HepG2 (cell line): Measurements from ENCODE around the gene CDNF. TPM values are rescaled to one million over a fixed set of nuclear protein-coding genes. Genes with fewer than 3 reads are reported as not detected.

Experiments
- ATAC-seq: fragments of 200-7000 bp; cut with Tn5 transposase; 3 replicates; pipeline ENCODE4 v1.9.1; 2020; ENCODE audit warnings: mild to moderate bottlenecking, moderate library complexity
- BruUV-seq: library from RNA; stranded (reverse); fragments of 400-500 nt; replicated peaks from 2 replicates; lab custom pipeline; 2021; lab: Mats Ljungman, UMichigan
- CTCF ChIA-PET: fragments of 300-600 bp; formaldehyde crosslinking; extraction: SDS; loops from one replicate; lab custom pipeline; 2021; ENCODE audit warnings: low total read pairs, inconsistent platforms, low intra/inter-chr PET ratio; lab: Yijun Ruan, JAX
- POLR2A ChIA-PET: fragments of 350-600 bp; sonication (Branson Sonifier 250); formaldehyde crosslinking; loops from one replicate; lab custom pipeline; 2020; ENCODE audit warnings: antibody characterized with exemption, inconsistent platforms; lab: Yijun Ruan, JAX
- DNase-seq: peaks from one replicate; pipeline ENCODE4 v3.0.0-alpha.2; 2015; ENCODE audit warnings: low spot score
- FAIRE-seq: peaks from 3 replicates; lab custom pipeline; 2011; peaks lifted over from hg19 to GRCh38; lab: Jason Lieb, UNC
- H2AFZ ChIP-seq: one replicate; pipeline ENCODE4 v1.6.1; 2011; ENCODE audit warnings: low read length, inconsistent platforms
- H3K27ac ChIP-seq: fragments of 300-600 bp; 3 replicates; pipeline ENCODE4 v1.8.0; 2011; ENCODE audit warnings: mixed run types, mild to moderate bottlenecking, mixed read lengths, low read length, inconsistent platforms; ENCODE audit not compliant: insufficient read depth; ENCODE audit errors: extremely low read length
- H3K27me3 ChIP-seq, 2 experiments: fragments of 200-600 bp in 1 of 2; 2 replicates in 1 of 2; 3 replicates in 1 of 2; pipeline versions ENCODE4 v1.6.0 to v1.8.0; 2011; ENCODE audit warnings: low read length in 2 of 2, mild to moderate bottlenecking in 2 of 2, moderate library complexity in 2 of 2, inconsistent platforms in 1 of 2; ENCODE audit not compliant: insufficient read depth in 2 of 2, control insufficient read depth in 1 of 2
- H3K36me3 ChIP-seq, 2 experiments: fragments of 200-600 bp in 1 of 2; replicated peaks in 1 of 2; 2 replicates in 1 of 2; 3 replicates in 1 of 2; pipeline versions ENCODE4 v1.5.1 to v1.8.0; 2011; ENCODE audit warnings: low read length in 2 of 2, inconsistent platforms in 1 of 2; ENCODE audit not compliant: insufficient read depth in 2 of 2, control insufficient read depth in 1 of 2
- H3K4me1 ChIP-seq: 2 replicates; pipeline ENCODE4 v1.5.1; 2012; ENCODE audit warnings: low read length, inconsistent platforms; ENCODE audit not compliant: insufficient read depth
- H3K4me2 ChIP-seq: 2 replicates; pipeline ENCODE4 v1.6.0; 2011; ENCODE audit warnings: low read depth, low read length, inconsistent platforms
- H3K4me3 ChIP-seq, 3 experiments: fragments of 200-600 bp in 1 of 3; sonication (generic), shearing (Covaris generic) in 1 of 3; replicated peaks in 1 of 3; 2 replicates each; pipeline ENCODE4 v1.5.1; 2011 to 2016; ENCODE audit warnings: low read length in 3 of 3, inconsistent platforms in 2 of 3, low read depth in 2 of 3, mild to moderate bottlenecking in 2 of 3, control low read depth in 1 of 3, mixed read lengths in 1 of 3; ENCODE audit not compliant: insufficient read depth in 1 of 3
- H3K79me2 ChIP-seq: one replicate; pipeline ENCODE4 v1.6.1; 2011; ENCODE audit warnings: low read length, inconsistent platforms; ENCODE audit not compliant: insufficient read depth
- H3K9ac ChIP-seq: 2 replicates; pipeline ENCODE4 v1.6.0; 2011; ENCODE audit warnings: mild to moderate bottlenecking, low read depth, low read length, inconsistent platforms; ENCODE audit not compliant: insufficient read depth
- H3K9me3 ChIP-seq: 2 replicates; pipeline ENCODE4 v1.5.1; 2012; ENCODE audit warnings: mild to moderate bottlenecking, low read length
- H4K20me1 ChIP-seq: 2 replicates; pipeline ENCODE4 v1.6.0; 2011; ENCODE audit warnings: inconsistent platforms, mild to moderate bottlenecking, low read length, moderate library complexity; ENCODE audit not compliant: insufficient read depth
- ATAD3A ChIP-seq: sonication (generic); formaldehyde crosslinking; IDR thresholded peaks from 2 replicates; pipeline ENCODE4 v1.4.0; 2020; ENCODE audit warnings: missing genetic modification reagents
- ATF6 ChIP-seq: sonication (generic); formaldehyde crosslinking; conservative IDR thresholded peaks from 2 replicates; pipeline ENCODE4 v1.4.0; 2020; ENCODE audit warnings: missing genetic modification reagents
- ATF7-NPFF ChIP-seq: sonication (generic); formaldehyde crosslinking; IDR thresholded peaks from 2 replicates; pipeline ENCODE4 v1.8.1; 2023; ENCODE audit warnings: mild to moderate bottlenecking, low read depth, missing genetic modification reagents, moderate library complexity
- HNF1B ChIP-seq: sonication (generic); formaldehyde crosslinking; IDR thresholded peaks from 2 replicates; pipeline ENCODE4 v1.5.1; 2020; ENCODE audit warnings: mild to moderate bottlenecking, moderate library complexity, missing genetic modification reagents
- HNRNPLL ChIP-seq: fragments of 200-400 bp; formaldehyde crosslinking; IDR thresholded peaks from 2 replicates; pipeline ENCODE4 v1.6.1; 2017; ENCODE audit warnings: mild to moderate bottlenecking, low read depth, low read length; ENCODE audit not compliant: poor library complexity, severe bottlenecking
- KDM3A ChIP-seq: IDR thresholded peaks from 2 replicates; pipeline ENCODE4 v1.6.1; 2018; ENCODE audit warnings: low read depth, missing compliant biosample characterization
- MTF1 ChIP-seq: sonication (generic); formaldehyde crosslinking; IDR thresholded peaks from 2 replicates; pipeline ENCODE4 v1.5.0; 2020; ENCODE audit warnings: missing genetic modification reagents
- NFKB2 ChIP-seq: sonication (generic); formaldehyde crosslinking; IDR thresholded peaks from 2 replicates; pipeline ENCODE4 v1.4.0; 2020; ENCODE audit warnings: missing genetic modification reagents, borderline replicate concordance
- RFX1 ChIP-seq: fragments of 450-650 bp; IDR thresholded peaks from 2 replicates; pipeline ENCODE4 v1.6.1; 2017
- TCF7 ChIP-seq: sonication (generic); IDR thresholded peaks from 2 replicates; pipeline ENCODE4 v1.6.1; 2016; ENCODE audit warnings: antibody characterized with exemption, low read depth
- ZBTB39 ChIP-seq: sonication (generic); formaldehyde crosslinking; IDR thresholded peaks from 2 replicates; pipeline ENCODE4 v1.5.0; 2020; ENCODE audit warnings: missing genetic modification reagents
- ZKSCAN8 ChIP-seq: IDR thresholded peaks from 2 replicates; pipeline ENCODE4 v1.6.1; 2016; ENCODE audit warnings: borderline replicate concordance, missing genetic modification reagents, missing compliant biosample characterization
- ZMYM2 ChIP-seq: sonication (generic); formaldehyde crosslinking; IDR thresholded peaks from 2 replicates; pipeline ENCODE4 v1.8.0; 2022; ENCODE audit warnings: mild to moderate bottlenecking, missing genetic modification reagents
- ZNF20 ChIP-seq: sonication (generic); formaldehyde crosslinking; IDR thresholded peaks from 2 replicates; pipeline ENCODE4 v1.4.0; 2020; ENCODE audit warnings: mild to moderate bottlenecking, moderate library complexity, missing genetic modification reagents
- ZNF354B ChIP-seq: sonication (generic); formaldehyde crosslinking; IDR thresholded peaks from 2 replicates; pipeline ENCODE4 v1.8.0; 2022; ENCODE audit warnings: mild to moderate bottlenecking, missing genetic modification reagents
- ZNF460 ChIP-seq: sonication (generic); formaldehyde crosslinking; IDR thresholded peaks from 2 replicates; pipeline ENCODE4 v1.5.1; 2020; ENCODE audit warnings: missing genetic modification reagents, mild to moderate bottlenecking, borderline replicate concordance
- ZNF567 ChIP-seq: sonication (generic); formaldehyde crosslinking; IDR thresholded peaks from 2 replicates; pipeline ENCODE4 v1.8.1; 2023; ENCODE audit warnings: mild to moderate bottlenecking, missing genetic modification reagents, borderline replicate concordance
- ZNF781 ChIP-seq: sonication (generic); formaldehyde crosslinking; IDR thresholded peaks from 2 replicates; pipeline ENCODE4 v1.5.1; 2020; ENCODE audit warnings: borderline replicate concordance, mild to moderate bottlenecking, missing genetic modification reagents; ENCODE audit errors: not compliant biosample characterization
- ZSCAN12 ChIP-seq: sonication (generic); formaldehyde crosslinking; IDR thresholded peaks from 2 replicates; pipeline ENCODE4 v1.9.0; 2021; ENCODE audit warnings: mild to moderate bottlenecking, missing genetic modification reagents
- WGBS: methylation state at CpG from one replicate; pipeline ENCODE4 v1.1.6; 2017; ENCODE audit warnings: low lambda C conversion rate; 5-methylcytosine and 5-hydroxymethylcytosine counted together
- in situ Hi-C: cut with HindIII; loops from 2 replicates; pipeline ENCODE4 v1.10.0; 2017; ENCODE audit warnings: low pct_unique_long_range_greater_than_20kb; ENCODE audit not compliant: extremely low pct_ligation_motif_present
- intact Hi-C: fragments of 100-400 bp; cut with micrococcal nuclease; formaldehyde crosslinking; loops from one replicate; pipeline ENCODE4 v1.10.0; 2022; ENCODE audit not compliant: unreplicated experiment
- polyA plus RNA-seq, 8 experiments: library from polyadenylated mRNA; depleted of rRNA in 3 of 8; stranded (reverse) in 7 of 8; unstranded in 1 of 8; fragments of >200 nt; fragmentation: Illumina TruSeq in 4 of 8; extraction: Trizol in 4 of 8; gene quantifications; 2 replicates each; pipeline versions ENCODE4 v1.2.1 to v1.2.3, GENCODE V29; 2011 to 2016; ENCODE audit warnings: low read depth in 4 of 8, missing spikeins in 1 of 8, mixed read lengths in 1 of 8; ENCODE audit not compliant: insufficient read depth in 1 of 8
- total RNA-seq, 5 experiments: library from RNA; depleted of rRNA; stranded (reverse); fragments of >200 nt; fragmentation: Illumina TruSeq; extraction: Trizol; gene quantifications; 2 replicates each; pipeline ENCODE4 v1.2.3, GENCODE V29; 2016; ENCODE audit warnings: low read depth in 1 of 5

The CDNF gene
- total and polyA plus RNA-seq, 2 of the 13 experiments (the other 11 are each of a cell fraction or from before 2014, with no cell fraction given), result 0.29 to 0.33 TPM

GRCh38 chr10:14836208-14836607, 1.6 kb downstream of the CDNF start (continued):
- TF ChIP-seq ZKSCAN8 (CRISPR knock-in tag) (no peak), TCF7 (no peak), ZNF20 (no peak), ATF7-NPFF (CRISPR knock-in tag) (no peak), HNRNPLL (no peak), ATF6 (CRISPR knock-in tag) (no peak), ZNF354B (CRISPR knock-in tag) (no peak), ZSCAN12 (CRISPR knock-in tag) (no peak), ZNF460 (CRISPR knock-in tag) (no peak), ZNF781 (CRISPR knock-in tag) (no peak), ATAD3A (CRISPR knock-in tag) (no peak)
- TF ChIP-seq, all 625 proteins: peak for 0

GRCh38 chr10:14833106-14833505, 4.7 kb downstream of the CDNF start:
- H3K9me3 ChIP-seq, result no peaks in the 10 kb centered on the region
- no peak overlapping the region for H3K4me3 ChIP-seq
- ATAC-seq (no peak), FAIRE-seq (no peak), DNase-seq (no peak)
- no peaks in the 10 kb centered on the region for H4K20me1 ChIP-seq
- 76% methylated on average over 3 of the region's 3 CpGs for WGBS
- intact Hi-C loops (loop anchor here (10.0 kb wide), 1 partner anchor 122 kb away; the partner anchor contains the start of genes DCLRE1C and MEIG1), in situ Hi-C loops (no loop called here)
- no peaks in the 10 kb centered on the region; a peak in 1 of 5 replicates for H3K27me3 ChIP-seq
- BruUV-seq, result no TSS peak
- ChIA-PET CTCF (no interaction called here), POLR2A (no interaction called here)
- peaks cover 5% of the 10 kb centered on the region; the same call in 1 of the 2 replicates for H3K4me1 ChIP-seq
- no peak overlapping the region for H3K4me2 ChIP-seq
- no peak overlapping the region for H2AFZ ChIP-seq
- no peak overlapping the region for H3K9ac ChIP-seq
- no peaks in the 10 kb centered on the region for H3K79me2 ChIP-seq
- H3K27ac ChIP-seq, result no peak overlapping the region
- H3K36me3 ChIP-seq, result no peaks in the 10 kb centered on the region
- TF ChIP-seq RFX1, result no peak
- no peak for TF ChIP-seq ZBTB39 (CRISPR knock-in tag)
- TF ChIP-seq NFKB2 (CRISPR knock-in tag), result no peak
- TF ChIP-seq KDM3A (CRISPR knock-in tag), result no peak
- TF ChIP-seq ZNF567 (CRISPR knock-in tag), result no peak
- no peak for TF ChIP-seq MTF1 (CRISPR knock-in tag)
- TF ChIP-seq ZMYM2 (CRISPR knock-in tag), result no peak
- TF ChIP-seq HNF1B (CRISPR knock-in tag), result no peak
